ENCODE data around the gene PRXL2C. TPM values are rescaled to one million over a fixed set of nuclear protein-coding genes. Genes with fewer than 3 reads are reported as not detected.
"Not testable (repeated sequence)": the region's sequence is repeated elsewhere in the genome, so short reads cannot be mapped to it uniquely, and the experiment has no call there.

The PRXL2C gene
- total and polyA plus RNA-seq, 2 of the 13 experiments (the other 11 are each of a cell fraction or from before 2014, with no cell fraction given) = 11.0 to 13.2 TPM

- H4K20me1 ChIP-seq (ENCODE audit: insufficient read depth, low read length) = no peaks in the 10 kb centered on the region
- no peak overlapping the region for H3K4me2 ChIP-seq (ENCODE audit: low read depth, low read length)
- H2AFZ ChIP-seq (ENCODE audit: low read length) = no peak overlapping the region
- H3K4me1 ChIP-seq (ENCODE audit: insufficient read depth, low read length) = peaks cover 5% of the 10 kb centered on the region
- no peaks in the 10 kb centered on the region for H3K36me3 ChIP-seq (replicated peaks in 1 of 2; ENCODE audit: control insufficient read depth in 1 of 2, insufficient read depth in 2 of 2, low read length in 2 of 2)
- no peaks in the 10 kb centered on the region for H3K27me3 ChIP-seq (ENCODE audit: control insufficient read depth in 1 of 2, insufficient read depth in 2 of 2, low read length in 2 of 2)
- H3K9me3 ChIP-seq (ENCODE audit: low read length) = no peaks in the 10 kb centered on the region
- ChIA-PET POLR2A (no interaction called here), CTCF (ENCODE audit: low intra/inter-chr PET ratio, low total read pairs) (no interaction called here)
- FAIRE-seq = no peak
- H3K27ac ChIP-seq (ENCODE audit: extremely low read length, insufficient read depth, low read length) = no peak overlapping the region
- H3K4me3 ChIP-seq (replicated peaks in 1 of 3; ENCODE audit: insufficient read depth in 1 of 3, low read depth in 2 of 3, low read length in 3 of 3) = no peak overlapping the region
- no peak for TF ChIP-seq ZNF746 (CRISPR knock-in tag; IDR thresholded peaks at IDR 0.05)
- TF ChIP-seq FOSL2 (CRISPR knock-in tag; IDR thresholded peaks at IDR 0.05) = no peak
- no peak for TF ChIP-seq ZNF564 (CRISPR knock-in tag; IDR thresholded peaks at IDR 0.05)
- no peak for TF ChIP-seq JUND (CRISPR knock-in tag; IDR thresholded peaks at IDR 0.05)
- no peak for TF ChIP-seq HNRNPL (IDR thresholded peaks at IDR 0.05; ENCODE audit: low read depth, low read length)
- TF ChIP-seq ZNF280B (CRISPR knock-in tag; IDR thresholded peaks at IDR 0.05; ENCODE audit: borderline replicate concordance) = no peak
- no peak for TF ChIP-seq PRDM4 (CRISPR knock-in tag; IDR thresholded peaks at IDR 0.05; ENCODE audit: borderline replicate concordance)
- TF ChIP-seq ZNF720 (CRISPR knock-in tag; IDR thresholded peaks at IDR 0.05) = no peak
- no peak for TF ChIP-seq ZFP36 (IDR thresholded peaks at IDR 0.05; ENCODE audit: borderline replicate concordance, low read depth, low read length, partially characterized antibody)
- no peak for TF ChIP-seq FOXA1 (IDR thresholded peaks at IDR 0.05)
- no peak for TF ChIP-seq FOXA1 (CRISPR knock-in tag; IDR thresholded peaks at IDR 0.05)
- no peak for TF ChIP-seq ZNF768 (CRISPR knock-in tag; IDR thresholded peaks at IDR 0.05)
- no peak for TF ChIP-seq ZNF770 (CRISPR knock-in tag; IDR thresholded peaks at IDR 0.05)
- TF ChIP-seq YEATS4 (CRISPR knock-in tag; IDR thresholded peaks at IDR 0.05; ENCODE audit: borderline replicate concordance) = no peak
- no peak for TF ChIP-seq FOXO1 (CRISPR knock-in tag; IDR thresholded peaks at IDR 0.05)
- H3K79me2 ChIP-seq (ENCODE audit: insufficient read depth, low read length) = no peaks in the 10 kb centered on the region
- in situ Hi-C loops (cut with HindIII; ENCODE audit: extremely low pct_ligation_motif_present, low pct_unique_long_range_greater_than_20kb) = no loop called here
- no peak overlapping the region for H3K9ac ChIP-seq (ENCODE audit: insufficient read depth, low read depth, low read length)
- intact Hi-C loops (cut with micrococcal nuclease; ENCODE audit: unreplicated experiment) = no loop called here
- 0% methylated on average over 1 of the region's 1 CpG for WGBS (ENCODE audit: low lambda C conversion rate)
- ATAC-seq = no peak
- no TSS peak for BruUV-seq (replicated peaks)
- DNase-seq (ENCODE audit: low spot score) = no peak
Measured at GRCh38 chr9:96636368-96636767, 18.7 kb downstream of the PRXL2C start.

GRCh38 chr9:96633579-96633978 is 21.5 kb downstream of the PRXL2C start:
- ATAC-seq; CTCF ChIA-PET (ENCODE audit: low intra/inter-chr PET ratio, low total read pairs); H3K9me3 ChIP-seq (ENCODE audit: low read length); FAIRE-seq; H3K27ac ChIP-seq (ENCODE audit: extremely low read length, insufficient read depth, low read length); H3K4me2 ChIP-seq (ENCODE audit: low read depth, low read length); H3K9ac ChIP-seq (ENCODE audit: insufficient read depth, low read depth, low read length); H2AFZ ChIP-seq (ENCODE audit: low read length); intact Hi-C loops (cut with micrococcal nuclease; ENCODE audit: unreplicated experiment); H3K79me2 ChIP-seq (ENCODE audit: insufficient read depth, low read length); H3K4me1 ChIP-seq (ENCODE audit: insufficient read depth, low read length); H4K20me1 ChIP-seq (ENCODE audit: insufficient read depth, low read length); DNase-seq (ENCODE audit: low spot score); H3K4me3 ChIP-seq (replicated peaks in 1 of 3; ENCODE audit: insufficient read depth in 1 of 3, low read depth in 2 of 3, low read length in 3 of 3); POLR2A ChIA-PET; H3K27me3 ChIP-seq (ENCODE audit: control insufficient read depth in 1 of 2, insufficient read depth in 2 of 2, low read length in 2 of 2); BruUV-seq (replicated peaks); H3K36me3 ChIP-seq (replicated peaks in 1 of 2; ENCODE audit: control insufficient read depth in 1 of 2, insufficient read depth in 2 of 2, low read length in 2 of 2); in situ Hi-C loops (cut with HindIII; ENCODE audit: extremely low pct_ligation_motif_present, low pct_unique_long_range_greater_than_20kb): not testable (repeated sequence)
- 80% methylated on average over 8 of the region's 8 CpGs for WGBS (ENCODE audit: low lambda C conversion rate)
